DOHH2 (cell line): ENCODE results near the gene GUF1.

Source experiments
- H3F3A ChIP-seq: fragments of 200-600 bp; sonication (generic), shearing (Covaris generic); 2 replicates; pipeline ENCODE4 v1.6.0; 2016; ENCODE audit warnings: antibody characterized with exemption, mild to moderate bottlenecking; ENCODE audit not compliant: control insufficient read depth, insufficient read depth
- H3K27ac ChIP-seq: fragments of 200-600 bp; sonication (generic); 2 replicates; pipeline ENCODE4 v1.5.1; 2014; ENCODE audit warnings: low read depth, mild to moderate bottlenecking, low read length, moderate library complexity
- H3K27me3 ChIP-seq: fragments of 200-600 bp; sonication (generic); 2 replicates; pipeline ENCODE4 v1.6.1; 2014; ENCODE audit warnings: mild to moderate bottlenecking, low read length, mixed read lengths; ENCODE audit not compliant: control insufficient read depth
- H3K36me3 ChIP-seq: fragments of 200-600 bp; sonication (generic); 2 replicates; pipeline ENCODE4 v1.6.1; 2014; ENCODE audit warnings: mild to moderate bottlenecking, low read length, moderate library complexity, mixed read lengths; ENCODE audit not compliant: control insufficient read depth
- H3K4me1 ChIP-seq: fragments of 200-600 bp; sonication (generic); 2 replicates; pipeline ENCODE4 v1.6.1; 2014; ENCODE audit warnings: mild to moderate bottlenecking, low read length, mixed read lengths; ENCODE audit not compliant: control insufficient read depth
- H3K4me2 ChIP-seq: fragments of 200-600 bp; sonication (generic); 2 replicates; pipeline ENCODE4 v1.6.0; 2014; ENCODE audit warnings: mild to moderate bottlenecking, low read length, moderate library complexity
- H3K4me3 ChIP-seq: fragments of 200-600 bp; sonication (generic); 2 replicates; pipeline ENCODE4 v1.5.1; 2014; ENCODE audit warnings: mild to moderate bottlenecking, low read length, mixed read lengths
- H3K79me2 ChIP-seq: fragments of 200-600 bp; sonication (generic); 2 replicates; pipeline ENCODE4 v1.6.1; 2014; ENCODE audit warnings: mild to moderate bottlenecking, low read length, mixed read lengths; ENCODE audit not compliant: control insufficient read depth
- H3K9me2 ChIP-seq: fragments of 200-600 bp; sonication (generic); replicated peaks from 2 replicates; pipeline ENCODE4 v1.6.1; 2014; ENCODE audit warnings: mild to moderate bottlenecking, low read length, mixed read lengths; ENCODE audit not compliant: control insufficient read depth
- H3K9me3 ChIP-seq: fragments of 200-600 bp; sonication (generic); 2 replicates; pipeline ENCODE4 v1.6.1; 2014; ENCODE audit warnings: antibody characterized with exemption, low read length, mixed read lengths; ENCODE audit not compliant: control insufficient read depth, insufficient read depth
- H4K20me1 ChIP-seq: fragments of 200-600 bp; sonication (generic); 2 replicates; pipeline ENCODE4 v1.6.0; 2014; ENCODE audit warnings: low read depth, mild to moderate bottlenecking, antibody characterized with exemption, low read length, moderate library complexity; ENCODE audit not compliant: control insufficient read depth, insufficient read depth
- CTCF ChIP-seq: fragments of 200-600 bp; sonication (generic); IDR thresholded peaks from one replicate; pipeline ENCODE4 v1.5.1; 2014; ENCODE audit warnings: antibody characterized with exemption, mild to moderate bottlenecking, low read depth, low read length; ENCODE audit not compliant: poor library complexity, severe bottlenecking
- EZH2phosphoT487 ChIP-seq: fragments of 200-600 bp; sonication (generic); IDR thresholded peaks from 2 replicates; pipeline ENCODE4 v1.6.1; 2017; ENCODE audit warnings: borderline replicate concordance, mild to moderate bottlenecking, antibody characterized with exemption, low read length, moderate library complexity, mixed read lengths

The GUF1 gene

GRCh38 chr4:44738615-44739014, 60.4 kb downstream of the GUF1 start:
- no peaks in the 10 kb centered on the region for H3K79me2 ChIP-seq
- H3K4me2 ChIP-seq, result no peak overlapping the region
- H3K27ac ChIP-seq, result no peak overlapping the region
- H3K27me3 ChIP-seq, result no peaks in the 10 kb centered on the region
- no peaks in the 10 kb centered on the region for H3F3A ChIP-seq
- H4K20me1 ChIP-seq, result no peaks in the 10 kb centered on the region
- no peaks in the 10 kb centered on the region for H3K9me2 ChIP-seq
- no peaks in the 10 kb centered on the region for H3K36me3 ChIP-seq
- H3K9me3 ChIP-seq, result no peaks in the 10 kb centered on the region
- no peak overlapping the region for H3K4me3 ChIP-seq
- no peak for TF ChIP-seq EZH2phosphoT487
- no peak for TF ChIP-seq CTCF
- H3K4me1 ChIP-seq, result peaks cover 7% of the 10 kb centered on the region

DNA sequence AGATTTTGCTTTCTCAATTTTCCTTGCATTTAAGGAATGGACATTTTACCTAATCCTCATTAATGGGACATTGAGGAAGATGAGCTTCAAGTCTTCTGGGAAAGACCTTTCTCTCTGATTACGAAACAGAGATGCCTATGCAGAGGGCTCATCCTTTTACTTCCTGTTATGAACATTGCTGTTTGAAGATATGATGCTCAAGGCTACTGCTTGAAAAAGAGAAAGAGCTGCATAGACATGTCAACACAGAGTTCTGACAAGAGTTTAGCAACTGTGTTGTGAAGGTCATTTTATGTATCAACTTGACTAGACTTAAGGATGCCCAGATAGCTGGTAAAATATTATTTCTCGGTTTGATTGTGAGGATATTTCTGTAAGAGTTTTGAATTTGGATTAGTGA, 62.0 kb downstream of the GUF1 start:
- Histone ChIP-seq H3K27ac (no peak overlapping the region), H4K20me1 (no peaks in the 10 kb centered on the region), H3K9me3 (no peaks in the 10 kb centered on the region), H3K4me1 (peaks cover 7% of the 10 kb centered on the region), H3K4me3 (no peak overlapping the region), H3K27me3 (no peaks in the 10 kb centered on the region), H3K79me2 (no peaks in the 10 kb centered on the region), H3F3A (no peaks in the 10 kb centered on the region), H3K9me2 (no peaks in the 10 kb centered on the region), H3K36me3 (no peaks in the 10 kb centered on the region), H3K4me2 (no peak overlapping the region)
- TF ChIP-seq CTCF, result no peak
- no peak for TF ChIP-seq EZH2phosphoT487
